ENCODE results near the gene CYB5B.
A peak's percentile ranks its signal among the peaks of the same experiment; 100 is the strongest.
"Not testable (repeated sequence)": the region's sequence is repeated elsewhere in the genome, so short reads cannot be mapped to it uniquely, and the experiment has no call there.

Gene CYB5B

GRCh38 chr16:69440250-69440649 is 15.8 kb downstream of the CYB5B start:
- no peaks in the 10 kb centered on the region for H3K27me3 ChIP-seq (ENCODE audit: control insufficient read depth, insufficient read depth, low read length)
- no peaks in the 10 kb centered on the region for H3K9me3 ChIP-seq (ENCODE audit: control insufficient read depth, low read length)
- H2AFZ ChIP-seq, result no peak overlapping the region
- H3K27ac ChIP-seq, result no peak overlapping the region
- no peak for TF ChIP-seq CTCF (IDR thresholded peaks at IDR 0.05)
- peaks cover 29% of the 10 kb centered on the region for H3K79me2 ChIP-seq
- no peaks in the 10 kb centered on the region for H3K36me3 ChIP-seq (ENCODE audit: control insufficient read depth, insufficient read depth, low read length)
- H3K9ac ChIP-seq, result no peak overlapping the region
- H3K4me3 ChIP-seq (ENCODE audit: low read depth, low read length), result no peak overlapping the region
- H3K4me1 ChIP-seq, result peaks cover 6% of the 10 kb centered on the region
- no peak overlapping the region for H3K4me2 ChIP-seq (ENCODE audit: low read length)

- H3K4me3 ChIP-seq (ENCODE audit: low read depth, low read length); H3K36me3 ChIP-seq (ENCODE audit: control insufficient read depth, insufficient read depth, low read length); H3K4me1 ChIP-seq; H2AFZ ChIP-seq; H3K4me2 ChIP-seq (ENCODE audit: low read length); H3K27ac ChIP-seq; H3K9ac ChIP-seq; H3K27me3 ChIP-seq (ENCODE audit: control insufficient read depth, insufficient read depth, low read length); H3K9me3 ChIP-seq (ENCODE audit: control insufficient read depth, low read length): not testable (repeated sequence)
- peaks cover 25% of the 10 kb centered on the region for H3K79me2 ChIP-seq
Observed at GRCh38 chr16:69441030-69441429, 16.6 kb downstream of the CYB5B start.

- H3K4me3 ChIP-seq (ENCODE audit: low read depth, low read length), result peak overlapping the region; percentile 19
Observed at GRCh38 chr16:69443927-69444631, 19.7 kb downstream of the CYB5B start.

GRCh38 chr16:69444873-69445517 is 20.6 kb downstream of the CYB5B start:
- peak overlapping the region; percentile 55 for H3K4me2 ChIP-seq (ENCODE audit: low read length)
- H3K27ac ChIP-seq, result no peak overlapping the region
- peaks cover 6% of the 10 kb centered on the region for H3K4me1 ChIP-seq
- H2AFZ ChIP-seq, result no peak overlapping the region
- H3K36me3 ChIP-seq (ENCODE audit: control insufficient read depth, insufficient read depth, low read length), result no peaks in the 10 kb centered on the region
- H3K4me3 ChIP-seq (ENCODE audit: low read depth, low read length), result peak overlapping the region; percentile 19
- H3K27me3 ChIP-seq (ENCODE audit: control insufficient read depth, insufficient read depth, low read length), result no peaks in the 10 kb centered on the region
- no peak for TF ChIP-seq CTCF (IDR thresholded peaks at IDR 0.05)
- H3K9ac ChIP-seq, result no peak overlapping the region
- H3K79me2 ChIP-seq, result peaks cover 20% of the 10 kb centered on the region
- H3K9me3 ChIP-seq (ENCODE audit: control insufficient read depth, low read length), result no peaks in the 10 kb centered on the region

More at GRCh38 chr16:69443927-69444631, 19.7 kb downstream of the CYB5B start:
- H3K27ac ChIP-seq, result peak overlapping the region; percentile 70
- peaks cover 6% of the 10 kb centered on the region for H3K4me1 ChIP-seq
- no peaks in the 10 kb centered on the region for H3K36me3 ChIP-seq (ENCODE audit: control insufficient read depth, insufficient read depth, low read length)
- peaks cover 20% of the 10 kb centered on the region for H3K79me2 ChIP-seq
- H3K4me2 ChIP-seq (ENCODE audit: low read length), result peak overlapping the region; percentile 55
- peak overlapping the region; percentile 61 for H2AFZ ChIP-seq
- no peaks in the 10 kb centered on the region for H3K9me3 ChIP-seq (ENCODE audit: control insufficient read depth, low read length)
- no peak overlapping the region for H3K9ac ChIP-seq
- H3K27me3 ChIP-seq (ENCODE audit: control insufficient read depth, insufficient read depth, low read length), result no peaks in the 10 kb centered on the region
- no peak for TF ChIP-seq CTCF (IDR thresholded peaks at IDR 0.05)

GRCh38 chr16:69448470-69449193 is 24.2 kb downstream of the CYB5B start:
- peaks cover 6% of the 10 kb centered on the region for H3K4me1 ChIP-seq
- no peak for TF ChIP-seq CTCF (IDR thresholded peaks at IDR 0.05)
- H3K4me2 ChIP-seq (ENCODE audit: low read length), result peak overlapping the region; percentile 5
- H2AFZ ChIP-seq, result no peak overlapping the region
- H3K4me3 ChIP-seq (ENCODE audit: low read depth, low read length), result peak overlapping the region; percentile 24
- H3K9me3 ChIP-seq (ENCODE audit: control insufficient read depth, low read length), result no peaks in the 10 kb centered on the region
- H3K79me2 ChIP-seq, result peaks cover 7% of the 10 kb centered on the region
- H3K36me3 ChIP-seq (ENCODE audit: control insufficient read depth, insufficient read depth, low read length), result no peaks in the 10 kb centered on the region
- peak overlapping the region; percentile 3 for H3K27ac ChIP-seq
- H3K9ac ChIP-seq, result no peak overlapping the region
- no peaks in the 10 kb centered on the region for H3K27me3 ChIP-seq (ENCODE audit: control insufficient read depth, insufficient read depth, low read length)
